K562 (cell line): ENCODE data around the gene TMEM184B. TPM values are rescaled to one million over a fixed set of nuclear protein-coding genes. Genes with fewer than 3 reads are reported as not detected.
A peak's percentile ranks its signal among the peaks of the same experiment; 100 is the strongest.

ENCODE experiments used
- RAD21 ChIP-seq, 2 experiments: fragments of 250-450 bp in 1 of 2; fragments of 450-650 bp in 1 of 2; sonication (Bioruptor Pico) in 1 of 2; formaldehyde crosslinking in 1 of 2; IDR thresholded peaks in 1 of 2; conservative IDR thresholded peaks in 1 of 2; 2 replicates each; pipeline versions ENCODE4 v1.4.0 to v1.8.0; 2020 to 2022; ENCODE audit warnings: mild to moderate bottlenecking in 2 of 2, moderate library complexity in 1 of 2
- ZNF280A ChIP-seq: fragments of 450-650 bp; IDR thresholded peaks from 2 replicates; pipeline ENCODE4 v1.6.1; 2018; ENCODE audit warnings: mild to moderate bottlenecking, low read depth; ENCODE audit not compliant: partially characterized antibody
- polyA plus RNA-seq, 8 experiments: library from polyadenylated mRNA; depleted of rRNA in 4 of 8; stranded (reverse) in 5 of 8; unstranded in 3 of 8; fragments of >200 nt; fragmentation: Nextera tagmentation in 2 of 8; fragmentation: Illumina TruSeq in 1 of 8; extraction: Ambion mirVana in 2 of 8; extraction: Trizol in 1 of 8; gene quantifications; 2 replicates each; pipeline versions ENCODE4 v1.2.1 to v1.2.3, GENCODE V29; 2011 to 2014; ENCODE audit warnings: inconsistent platforms in 1 of 8, missing spikeins in 1 of 8
- total RNA-seq, 7 experiments: library from RNA; depleted of rRNA in 6 of 7; stranded (reverse); fragments of >200 nt in 6 of 7; fragmentation: Illumina TruSeq in 2 of 7; extraction: Trizol in 2 of 7; gene quantifications; 2 replicates each; pipeline versions ENCODE4 v1.2.1 to v1.2.3, GENCODE V29; 2011 to 2021; ENCODE audit warnings: low replicate concordance in 1 of 7
- TF ChIP-seq, protein P1 (sequence below): fragments of 200-400 bp; formaldehyde crosslinking; IDR thresholded peaks from 2 replicates; pipeline ENCODE4 v1.6.1; 2017; ENCODE audit warnings: mild to moderate bottlenecking, low read depth, low read length, moderate library complexity

Gene TMEM184B
- total and polyA plus RNA-seq, 9 of the 15 experiments (the other 6 are each of a cell fraction or from before 2014, with no cell fraction given) = 0.31 to 25.1 (median 6.2) TPM

DNA sequence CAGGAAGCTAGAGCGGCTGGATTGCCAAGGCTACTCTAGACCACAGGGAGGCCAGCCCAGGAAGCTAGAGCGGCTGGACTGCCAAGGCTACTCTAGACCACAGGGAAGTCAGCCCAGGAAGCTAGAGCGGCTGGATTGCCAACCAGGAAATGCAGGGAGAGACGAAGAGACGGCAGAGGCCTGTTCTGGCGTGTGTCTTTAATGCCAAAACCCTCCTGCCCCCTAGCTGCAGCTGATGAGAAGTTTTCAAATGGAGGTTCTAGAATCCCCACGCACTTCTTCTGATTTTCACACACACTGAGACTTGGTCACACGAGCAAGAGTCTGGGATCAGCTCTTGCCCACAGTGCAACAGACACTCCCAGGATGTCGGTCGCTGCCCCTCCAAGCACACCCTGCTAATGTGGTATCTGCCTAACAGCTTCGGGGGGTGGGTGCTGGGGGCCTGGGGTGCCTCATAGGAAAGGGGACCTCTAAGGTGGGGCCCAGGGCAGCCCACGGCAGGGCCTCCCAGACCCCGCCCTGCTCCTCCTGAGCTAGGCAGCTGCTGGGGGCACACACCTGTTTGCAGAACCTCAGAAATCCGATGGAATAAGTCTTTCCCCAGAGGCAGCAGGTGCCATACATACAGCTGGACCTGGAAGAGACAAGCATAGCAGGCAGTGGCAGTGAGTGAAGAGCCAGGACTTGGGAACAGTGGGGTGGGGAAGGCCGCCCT, 42.5 kb downstream of the TMEM184B start (continued):
- TF ChIP-seq ZNF280A = no peak
- peak in 1 of 2 experiments; percentile 52; a peak in 2 of 4 replicates for TF ChIP-seq RAD21 (CRISPR knock-in tag; conservative IDR thresholded peaks at IDR 0.05 in 1 of 2, IDR thresholded peaks at IDR 0.05 in 1 of 2)
- TF ChIP-seq, protein P1, sequence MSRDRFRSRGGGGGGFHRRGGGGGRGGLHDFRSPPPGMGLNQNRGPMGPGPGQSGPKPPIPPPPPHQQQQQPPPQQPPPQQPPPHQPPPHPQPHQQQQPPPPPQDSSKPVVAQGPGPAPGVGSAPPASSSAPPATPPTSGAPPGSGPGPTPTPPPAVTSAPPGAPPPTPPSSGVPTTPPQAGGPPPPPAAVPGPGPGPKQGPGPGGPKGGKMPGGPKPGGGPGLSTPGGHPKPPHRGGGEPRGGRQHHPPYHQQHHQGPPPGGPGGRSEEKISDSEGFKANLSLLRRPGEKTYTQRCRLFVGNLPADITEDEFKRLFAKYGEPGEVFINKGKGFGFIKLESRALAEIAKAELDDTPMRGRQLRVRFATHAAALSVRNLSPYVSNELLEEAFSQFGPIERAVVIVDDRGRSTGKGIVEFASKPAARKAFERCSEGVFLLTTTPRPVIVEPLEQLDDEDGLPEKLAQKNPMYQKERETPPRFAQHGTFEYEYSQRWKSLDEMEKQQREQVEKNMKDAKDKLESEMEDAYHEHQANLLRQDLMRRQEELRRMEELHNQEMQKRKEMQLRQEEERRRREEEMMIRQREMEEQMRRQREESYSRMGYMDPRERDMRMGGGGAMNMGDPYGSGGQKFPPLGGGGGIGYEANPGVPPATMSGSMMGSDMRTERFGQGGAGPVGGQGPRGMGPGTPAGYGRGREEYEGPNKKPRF = no peak
- TF ChIP-seq, all 486 proteins: peak for 4
